T-helper 9 cell (primary cell): ENCODE results near the gene CABP2.
"Not testable (repeated sequence)": the region's sequence is repeated elsewhere in the genome, so short reads cannot be mapped to it uniquely, and the experiment has no call there.

Experiments used
- DNase-seq: peaks from one replicate; pipeline ENCODE4 v3.0.0-alpha.2; 2020

The CABP2 gene

DNA sequence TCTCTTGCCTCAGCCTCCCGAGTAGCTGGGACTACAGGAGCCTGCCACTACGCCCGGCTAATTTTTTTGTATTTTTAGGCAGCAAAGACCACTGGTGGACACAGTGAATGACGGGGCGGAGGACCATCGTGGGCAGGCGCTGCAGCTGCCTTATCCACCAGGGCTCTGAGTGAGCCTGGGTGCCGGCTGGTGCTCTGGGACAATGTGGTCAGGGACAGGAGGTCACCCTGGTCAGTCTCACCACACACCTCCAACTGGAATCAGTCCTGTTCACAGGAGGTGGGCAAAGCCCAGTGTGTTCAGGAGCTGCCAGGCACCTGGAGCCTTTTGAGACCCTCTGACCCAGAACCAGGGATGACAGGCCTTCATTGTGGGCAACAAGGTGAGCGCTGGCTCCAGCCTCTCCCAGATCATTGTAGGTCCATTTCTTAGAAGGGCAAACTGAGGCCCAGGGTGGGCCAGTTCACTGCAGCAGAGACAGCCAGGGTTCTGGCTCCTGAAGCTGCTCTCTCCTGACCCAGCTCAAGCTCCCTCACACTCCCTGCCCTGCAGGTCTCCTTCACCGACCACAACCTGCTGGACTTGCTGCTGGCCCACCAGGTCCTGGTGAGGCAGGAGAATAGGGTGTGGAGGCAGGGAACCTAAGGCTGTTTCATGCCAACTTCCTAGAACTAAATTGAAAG, 15.7 kb upstream of the CABP2 start:
- DNase-seq: no peak

DNA sequence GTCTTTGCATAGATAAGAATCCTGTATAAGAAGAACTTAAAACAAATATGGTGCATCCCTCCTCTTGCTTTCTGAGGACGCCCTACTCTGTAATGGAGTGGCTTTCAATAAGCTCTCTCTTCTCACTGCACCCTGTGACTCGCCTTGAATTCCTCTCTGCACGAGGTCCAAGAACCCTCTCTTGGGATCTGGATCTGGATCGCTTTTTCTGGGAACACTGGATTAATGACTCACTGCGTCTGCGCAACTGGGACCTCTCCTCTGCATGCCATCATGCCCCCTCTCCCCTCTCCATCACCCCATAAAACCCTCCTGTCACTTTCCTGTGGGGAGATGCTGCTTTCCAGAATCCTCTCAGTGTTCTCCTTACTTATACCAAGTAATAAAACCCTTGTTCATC, 15.1 kb upstream of the CABP2 start:
- DNase-seq: no peak

DNA sequence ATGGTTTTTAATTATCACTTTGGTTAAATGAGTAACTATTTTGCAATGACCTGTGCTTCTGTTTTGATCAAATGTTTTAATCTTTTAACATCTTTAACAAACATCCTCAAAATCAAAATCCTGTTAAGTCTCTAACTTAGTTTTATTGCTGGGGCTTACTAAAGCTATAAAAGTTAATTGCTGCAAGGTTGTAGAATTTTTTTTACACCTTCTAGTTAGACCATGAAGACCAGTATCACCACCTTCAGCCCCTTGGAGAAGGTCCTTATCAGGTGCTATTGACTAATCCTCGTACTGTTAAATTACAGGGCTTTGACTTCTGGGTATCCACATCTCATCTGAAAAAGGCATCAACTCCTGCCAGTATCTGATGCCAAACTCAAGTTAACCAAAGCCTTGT, 12.3 kb upstream of the CABP2 start:
- no peak for DNase-seq

DNA sequence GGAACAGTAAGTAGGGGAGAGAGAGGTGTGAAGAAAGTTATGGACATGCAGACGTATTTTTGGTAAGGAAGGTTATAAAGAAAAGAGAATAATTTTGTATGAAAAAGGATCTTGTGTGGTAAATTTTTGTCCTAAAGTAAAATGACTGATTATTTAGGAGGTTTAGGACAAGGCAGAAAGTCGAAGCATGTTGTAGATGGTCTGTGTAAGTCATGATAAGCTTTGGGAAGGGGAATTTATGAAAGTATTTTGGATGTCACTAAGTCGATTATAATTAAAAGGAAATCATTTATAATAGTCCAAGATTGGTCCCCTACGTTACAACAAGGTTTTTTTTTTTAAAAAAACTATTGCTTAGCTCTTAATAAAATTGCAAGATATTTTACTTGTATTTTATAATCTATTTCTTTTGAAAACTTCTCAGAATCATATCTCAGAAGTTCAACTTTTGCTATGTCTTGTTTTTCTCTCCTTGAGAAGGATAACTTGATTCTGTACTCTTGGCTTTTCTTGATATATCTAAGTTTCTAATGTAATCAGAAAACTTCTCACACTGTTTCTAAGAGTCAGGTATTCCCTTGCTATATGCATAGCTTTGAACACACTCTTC, 10.9 kb upstream of the CABP2 start:
- no peak for DNase-seq

DNA sequence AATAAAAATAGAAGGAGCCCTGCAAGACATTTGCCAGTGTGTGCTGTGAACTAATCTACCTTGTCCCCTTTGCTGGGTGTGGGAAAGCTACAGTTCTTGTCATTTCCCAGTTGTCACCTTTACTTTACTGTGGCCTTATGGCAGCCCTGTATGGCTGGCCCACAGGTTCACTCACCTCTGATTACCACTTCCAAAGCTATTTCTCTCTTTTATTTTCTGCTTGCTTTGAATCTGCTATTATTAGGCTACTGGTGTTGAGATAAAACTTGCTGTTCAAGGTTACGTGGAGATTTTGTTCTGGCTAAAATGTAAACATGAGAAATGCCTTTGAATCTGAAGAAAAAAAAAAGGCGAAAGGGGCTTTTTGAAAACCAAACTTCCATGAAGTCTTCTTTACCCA, 9.6 kb upstream of the CABP2 start:
- no peak for DNase-seq

DNA sequence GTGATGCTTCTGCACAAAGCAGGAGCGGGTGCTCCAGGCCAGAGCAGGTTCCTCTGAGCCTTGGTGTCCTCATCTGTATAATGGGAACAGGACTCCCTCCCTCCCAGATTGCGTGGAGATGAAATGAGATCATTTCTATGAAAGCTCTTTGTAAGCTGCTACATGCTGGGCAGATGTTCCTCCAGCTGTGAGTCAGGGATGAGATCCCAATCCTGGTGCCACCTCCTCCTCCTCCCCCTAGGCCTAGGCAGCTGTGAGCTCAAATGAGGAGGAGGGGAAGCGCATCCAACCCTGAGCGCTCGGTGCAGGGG, 7.0 kb upstream of the CABP2 start:
- no peak for DNase-seq

DNA sequence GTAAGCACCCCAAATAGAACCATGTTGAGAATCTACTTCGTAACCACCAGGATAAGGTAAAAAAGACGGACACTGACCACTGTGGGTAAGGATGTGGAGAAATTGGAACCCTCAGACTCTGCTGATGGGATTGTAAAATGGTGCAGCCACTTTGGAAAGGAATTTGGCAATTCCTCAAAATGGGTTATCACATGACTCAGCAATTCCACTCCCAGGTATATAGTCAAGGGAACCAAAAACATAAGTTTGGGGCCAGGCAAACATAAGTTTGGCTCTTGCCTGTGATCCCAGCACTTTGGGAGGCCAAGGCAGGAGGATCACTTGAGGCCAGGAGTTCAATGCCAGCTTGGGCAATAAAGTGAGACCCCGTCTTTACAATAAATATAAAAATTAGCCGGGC, 5.1 kb upstream of the CABP2 start:
- no peak for DNase-seq

DNA sequence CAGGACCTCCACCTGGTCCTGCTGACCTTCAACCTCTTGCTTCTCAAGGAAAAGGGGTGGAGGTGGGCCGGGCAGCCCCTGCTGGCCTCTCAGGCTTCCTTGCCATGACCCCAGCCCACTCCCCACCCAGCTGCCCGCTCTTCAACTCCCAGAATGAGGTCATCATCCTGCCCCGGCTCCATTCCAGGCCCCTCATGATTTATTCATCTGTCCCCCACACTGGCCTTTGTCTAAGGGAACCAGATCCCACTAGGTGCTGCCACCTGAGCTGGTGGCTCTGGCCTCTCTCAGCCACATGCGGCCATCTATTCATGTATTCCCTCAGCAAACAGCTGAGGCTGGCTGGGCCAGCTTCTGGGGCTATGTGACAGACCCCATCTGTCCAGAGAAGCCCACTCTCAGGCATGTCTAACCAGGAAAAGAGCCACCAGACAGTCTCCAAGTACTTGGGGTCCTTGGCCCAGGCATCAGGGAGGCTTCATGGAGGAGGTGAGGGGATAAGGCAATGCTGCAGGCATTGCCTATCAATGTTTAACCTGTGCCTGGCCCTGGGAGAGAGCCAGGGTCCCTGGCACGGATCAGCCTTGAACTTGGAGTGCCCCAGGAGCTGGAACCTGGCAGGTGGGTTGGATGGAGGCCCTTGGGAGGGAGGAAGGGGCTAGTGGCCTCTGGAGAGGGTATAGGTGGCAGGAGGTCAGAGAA, 2.2 kb upstream of the CABP2 start:
- no peak for DNase-seq

DNA sequence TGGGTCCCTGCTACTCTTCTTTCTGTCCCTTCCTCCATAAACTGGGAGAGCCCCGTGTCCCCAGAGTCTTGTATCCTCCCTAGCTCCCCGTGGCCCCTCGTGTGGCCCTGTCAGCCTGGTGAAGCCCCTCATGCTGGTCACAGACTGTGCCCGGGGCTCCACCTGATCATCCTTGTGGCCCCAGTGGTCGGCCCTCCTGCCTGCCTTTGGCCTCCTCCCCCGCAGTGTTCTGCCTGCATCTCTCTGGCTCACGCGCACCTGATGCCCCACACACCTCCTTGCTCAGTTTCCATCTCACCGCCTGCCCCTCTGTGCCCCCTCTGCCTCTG, 1.2 kb upstream of the CABP2 start:
- DNase-seq: no peak

DNA sequence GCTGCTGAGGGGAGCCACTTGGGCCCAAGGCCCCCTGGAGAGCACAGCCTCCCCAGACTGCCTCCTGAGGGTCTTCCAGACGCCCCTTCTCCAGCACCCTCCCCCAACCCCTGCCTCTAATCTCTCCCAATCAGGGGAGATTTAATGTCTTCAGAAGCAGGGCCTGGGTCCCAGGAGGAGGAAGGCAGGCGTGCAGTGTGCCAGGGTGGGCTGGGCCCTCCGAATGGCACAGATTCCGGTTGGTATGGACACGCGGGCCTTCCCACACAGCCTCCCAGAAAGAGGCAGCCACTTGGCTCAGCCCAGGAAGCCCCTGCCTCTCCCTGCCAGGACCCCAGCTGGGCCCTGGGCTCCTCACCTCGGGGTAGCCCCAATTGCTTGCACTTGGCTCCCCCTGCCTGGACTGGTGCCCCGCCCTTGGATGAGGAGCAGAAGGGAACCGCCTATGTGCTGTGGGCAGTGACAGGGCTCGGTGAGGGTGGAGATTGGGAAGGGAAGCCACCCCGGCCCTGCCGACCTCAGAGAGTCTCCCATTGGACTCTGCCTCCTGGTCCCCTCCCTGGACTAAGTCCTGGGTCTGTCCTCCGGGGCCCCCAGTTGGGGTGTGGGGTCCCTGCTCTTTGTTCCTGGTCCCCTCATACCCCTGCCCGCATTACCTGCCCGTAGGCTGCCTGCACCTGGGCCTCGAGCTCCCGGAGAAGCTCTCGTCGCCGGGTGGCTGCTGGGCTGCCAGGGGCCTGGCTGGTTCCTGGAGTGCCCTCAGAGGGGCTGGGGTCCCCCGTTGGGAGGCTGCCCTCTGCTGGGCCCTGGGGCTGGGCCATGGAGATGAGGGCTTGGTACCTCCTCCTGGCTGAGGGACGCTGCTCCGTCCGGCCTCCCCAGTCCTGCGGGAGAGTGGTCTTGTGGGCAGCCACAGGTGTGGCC, 572 bp upstream of the CABP2 start:
- DNase-seq: no peak

DNA sequence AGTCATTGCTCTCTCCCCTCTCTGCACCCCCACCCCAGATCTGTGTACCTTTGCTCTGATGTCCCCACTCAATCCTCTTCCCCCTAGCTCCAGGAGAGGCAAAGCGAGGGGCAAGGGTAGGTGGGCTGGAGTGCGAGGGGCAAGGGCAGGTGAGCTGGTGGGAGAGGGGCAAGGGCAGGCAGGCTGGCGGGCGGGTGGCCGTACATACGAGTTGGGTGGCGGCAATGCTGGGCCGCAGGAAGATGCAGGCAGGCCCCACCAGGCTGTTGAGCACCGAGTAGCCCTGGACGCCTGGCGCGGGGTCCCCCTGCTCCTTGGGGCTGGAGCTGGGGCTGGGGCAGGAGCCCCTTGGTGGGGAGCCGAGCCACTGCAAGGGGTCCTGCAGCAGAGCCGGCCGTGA, 908 bp downstream of the CABP2 start:
- no peak for DNase-seq

DNA sequence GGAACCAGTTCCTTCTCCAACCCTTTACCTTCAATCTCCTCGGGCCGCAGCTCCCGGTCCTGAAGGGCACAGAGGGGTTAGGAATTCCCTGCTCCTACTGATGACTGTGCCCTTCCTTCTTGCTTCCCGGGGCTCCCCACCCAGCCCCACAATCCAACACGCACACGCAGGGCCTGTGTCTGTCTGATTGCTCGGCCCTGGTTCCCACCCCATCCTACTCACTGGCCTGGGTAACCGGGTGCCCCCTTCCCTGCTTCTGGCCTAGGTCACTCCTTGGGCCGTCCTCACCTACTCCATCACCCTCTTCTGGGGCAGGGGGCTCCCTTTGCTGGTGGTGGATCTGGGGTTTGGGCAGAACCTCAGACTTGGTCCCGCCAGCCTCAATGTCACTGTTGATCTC, 1.3 kb downstream of the CABP2 start:
- no peak for DNase-seq

DNA sequence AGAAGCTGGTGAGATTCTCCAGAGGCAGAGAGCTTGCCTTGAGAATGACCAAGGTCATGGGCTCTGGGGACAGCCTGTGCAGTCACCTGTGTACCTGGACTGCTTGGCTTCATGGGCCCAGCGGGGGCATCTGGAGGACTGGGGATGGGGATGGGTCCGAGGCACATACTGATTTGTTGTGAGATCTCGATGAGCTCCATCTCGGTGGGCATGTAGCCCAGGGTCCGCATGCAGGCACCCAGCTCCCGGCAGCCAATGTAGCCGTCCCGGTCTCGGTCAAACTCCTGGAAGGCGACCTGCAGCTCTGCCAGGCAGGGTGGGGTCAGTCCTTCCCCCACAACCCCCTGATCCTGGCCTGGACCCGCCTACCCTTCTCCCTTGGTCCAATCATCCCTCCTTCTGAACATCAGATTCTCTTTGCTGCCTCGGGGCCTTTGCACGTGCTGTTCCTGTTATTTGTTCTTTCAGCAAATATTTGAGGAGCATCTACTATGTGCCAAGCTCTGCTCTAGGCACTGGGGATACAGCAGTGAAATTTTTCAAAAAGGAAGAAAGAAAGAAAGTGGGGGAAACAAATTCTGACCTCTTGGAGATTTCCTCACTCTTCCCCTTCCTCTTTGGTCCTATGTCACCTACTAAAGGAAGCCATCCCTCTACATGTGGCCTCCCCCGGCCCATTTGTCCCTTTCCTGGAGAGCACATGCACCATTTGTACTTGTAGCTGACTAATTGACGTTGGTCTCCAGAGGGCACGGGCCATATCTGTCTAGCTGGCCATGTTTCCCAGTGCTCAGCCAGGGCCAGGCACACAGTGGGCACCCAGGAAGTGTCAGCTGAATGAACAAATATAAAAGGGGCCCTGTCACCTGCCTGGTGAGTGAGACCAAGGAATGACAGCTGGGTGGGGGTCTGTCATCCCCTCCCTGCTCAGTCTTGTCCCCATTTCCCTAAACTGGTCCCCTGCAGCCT, 2.1 kb downstream of the CABP2 start:
- no peak for DNase-seq

DNA sequence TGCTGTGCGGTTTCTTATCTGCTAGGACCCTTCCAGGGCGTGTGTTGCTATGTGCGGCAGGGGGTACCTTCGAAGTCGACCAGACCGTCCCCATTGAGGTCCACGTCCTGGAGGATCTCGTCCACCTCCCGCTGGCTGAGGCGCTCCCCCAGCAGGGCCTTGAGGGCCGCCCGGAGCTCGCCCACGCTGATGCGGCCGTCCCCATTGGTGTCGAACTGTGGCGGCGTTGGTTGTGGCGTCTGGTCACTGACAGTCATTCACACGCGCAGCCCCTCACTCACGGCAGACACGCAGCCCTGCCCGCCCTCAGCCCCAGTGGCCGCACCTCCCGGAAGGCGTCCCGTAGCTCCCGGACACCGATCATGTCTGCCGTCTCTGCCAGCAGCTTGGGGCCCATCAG, 3.5 kb downstream of the CABP2 start:
- no peak for DNase-seq

DNA sequence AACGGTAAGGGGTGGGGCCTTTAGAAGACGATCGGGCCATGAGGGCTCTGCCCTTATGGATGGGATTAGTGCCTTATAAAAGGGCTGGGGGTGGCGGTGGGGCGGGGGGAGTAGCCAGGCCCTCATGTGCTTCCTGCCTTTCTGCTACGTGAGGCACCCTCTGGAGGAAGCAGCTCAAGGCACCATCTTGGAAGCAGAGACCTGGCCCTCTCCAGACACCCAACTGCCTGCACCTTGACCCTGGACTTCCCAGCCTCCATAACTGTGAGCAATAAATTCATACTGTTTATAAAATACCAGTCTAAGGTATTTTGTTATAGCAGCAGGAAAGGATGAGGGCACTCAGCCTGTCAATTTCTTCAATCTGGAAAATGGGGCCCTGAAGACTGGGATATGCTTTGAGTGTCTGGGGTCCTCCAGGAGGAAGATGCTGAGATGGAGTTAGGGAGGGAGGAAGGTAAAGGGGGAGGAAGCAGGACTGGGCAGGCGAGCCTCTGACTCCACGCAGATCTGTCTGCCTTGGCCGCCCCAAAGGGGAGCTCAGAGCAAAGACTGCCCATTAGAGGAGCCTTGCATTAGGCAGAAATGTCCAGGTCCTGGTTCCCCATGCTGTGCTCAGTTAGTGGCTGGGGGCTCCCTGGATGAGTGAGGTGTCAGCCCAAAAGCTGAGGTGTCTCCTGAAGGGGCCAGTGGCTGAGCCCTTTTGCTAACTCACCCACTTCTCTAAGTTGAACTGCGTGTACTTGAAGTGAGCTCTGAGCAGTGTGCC, 5.3 kb downstream of the CABP2 start:
- no peak for DNase-seq

DNA sequence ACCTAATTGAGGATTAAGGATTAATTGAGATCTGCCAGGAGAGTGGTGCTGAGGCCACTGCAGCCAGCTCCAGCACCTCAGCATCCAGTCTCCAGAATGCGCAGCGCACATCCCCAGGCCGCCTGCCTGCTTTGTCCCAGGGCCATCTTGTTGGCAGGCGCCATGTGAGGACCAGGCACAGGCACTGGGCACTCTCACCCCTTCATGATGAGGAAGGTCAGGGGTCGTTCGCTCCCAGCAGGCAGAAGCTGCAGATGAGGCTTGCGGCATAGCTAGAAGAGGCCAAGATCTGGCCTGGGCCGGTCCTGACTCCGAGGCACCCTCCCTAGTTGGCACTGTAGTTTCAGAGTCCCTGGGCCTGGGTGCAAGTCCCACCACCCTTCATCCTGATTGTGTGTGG, 6.4 kb downstream of the CABP2 start:
- DNase-seq: no peak

DNA sequence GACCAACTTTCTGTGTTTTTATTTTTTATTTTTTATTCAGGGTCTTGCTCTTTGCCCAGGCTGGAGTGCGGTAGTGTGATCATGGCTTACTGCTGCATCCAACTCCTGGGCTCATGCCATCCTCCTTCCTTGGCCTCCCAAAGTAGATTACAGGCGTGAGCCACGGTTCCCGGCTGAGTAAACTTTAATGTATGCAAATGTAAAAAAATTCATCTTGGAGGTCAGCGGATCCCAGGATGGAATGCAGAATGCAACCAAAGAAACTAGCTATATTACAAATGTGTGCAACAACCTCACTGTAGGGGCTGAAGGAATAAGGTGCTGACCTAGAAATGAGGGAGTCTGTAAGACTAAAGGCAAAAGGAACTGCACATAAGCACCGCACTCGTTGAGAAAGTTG, 9.1 kb downstream of the CABP2 start:
- no peak for DNase-seq

DNA sequence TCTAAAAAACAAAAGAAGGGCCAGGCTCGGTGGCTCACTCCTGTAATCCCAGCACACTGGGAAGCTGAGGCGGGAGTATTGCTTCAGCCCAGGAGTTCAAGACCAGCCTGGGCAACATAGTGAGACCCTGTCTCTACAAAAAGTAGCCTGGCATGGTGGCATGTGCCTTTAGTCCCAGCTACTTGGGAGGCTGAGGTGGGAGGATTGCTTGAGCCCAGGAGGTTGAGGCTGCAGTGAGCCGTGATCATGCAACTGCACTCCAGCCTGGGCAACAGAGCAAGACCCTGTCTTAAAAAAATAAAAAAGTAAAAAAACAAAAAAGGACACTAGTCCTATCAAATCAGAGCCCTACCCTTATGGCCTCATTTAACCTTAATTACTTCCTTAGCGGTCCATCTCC, 11.7 kb downstream of the CABP2 start:
- DNase-seq: not testable (repeated sequence)

DNA sequence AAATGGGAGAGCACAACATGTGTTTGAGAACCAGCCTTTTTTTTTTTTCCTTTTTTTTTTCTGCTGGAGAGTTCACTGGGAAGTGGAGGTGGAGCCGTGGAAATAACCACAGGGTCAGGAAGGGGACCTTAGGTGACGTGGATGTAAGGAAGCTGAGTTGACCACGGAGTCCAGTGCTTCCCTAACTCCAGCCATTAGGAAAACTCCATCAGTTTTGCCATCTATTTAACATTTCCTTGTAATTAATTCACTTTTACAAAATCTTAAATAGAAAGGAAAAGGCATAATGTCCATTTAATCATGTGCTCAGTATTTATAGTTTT, 13.3 kb downstream of the CABP2 start:
- DNase-seq: no peak

DNA sequence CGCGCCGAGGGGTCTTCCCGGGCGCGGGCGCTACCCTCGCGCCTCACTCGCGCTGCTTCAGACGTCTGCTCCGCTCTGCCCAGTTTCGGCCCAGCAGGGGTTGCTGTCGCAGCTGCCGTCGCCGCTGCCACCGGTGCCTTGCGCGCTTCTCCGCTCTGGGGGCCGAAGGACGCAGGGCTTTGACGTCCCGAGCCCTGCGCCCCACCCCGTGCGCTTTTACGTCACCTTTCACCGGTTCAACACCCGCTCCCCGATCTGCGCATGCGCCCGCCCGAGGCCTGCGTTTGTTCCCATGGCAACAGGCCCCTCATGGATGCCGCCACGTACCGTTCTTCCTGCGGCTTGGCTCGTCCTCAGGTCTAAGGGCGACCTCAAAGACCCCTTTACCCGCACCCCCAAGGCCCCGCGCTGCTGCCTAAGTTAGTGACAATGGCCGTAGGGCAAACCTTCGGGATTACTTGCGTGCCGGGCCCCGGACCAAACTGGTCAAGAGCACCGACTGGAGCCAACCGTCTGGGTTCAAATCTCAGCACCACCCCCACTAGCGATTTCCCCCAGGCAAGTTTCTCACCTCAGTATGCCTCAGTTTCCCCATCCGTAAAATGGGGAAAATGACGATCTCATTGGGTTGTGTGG, 14.6 kb downstream of the CABP2 start:
- peak; percentile 100 for DNase-seq

DNA sequence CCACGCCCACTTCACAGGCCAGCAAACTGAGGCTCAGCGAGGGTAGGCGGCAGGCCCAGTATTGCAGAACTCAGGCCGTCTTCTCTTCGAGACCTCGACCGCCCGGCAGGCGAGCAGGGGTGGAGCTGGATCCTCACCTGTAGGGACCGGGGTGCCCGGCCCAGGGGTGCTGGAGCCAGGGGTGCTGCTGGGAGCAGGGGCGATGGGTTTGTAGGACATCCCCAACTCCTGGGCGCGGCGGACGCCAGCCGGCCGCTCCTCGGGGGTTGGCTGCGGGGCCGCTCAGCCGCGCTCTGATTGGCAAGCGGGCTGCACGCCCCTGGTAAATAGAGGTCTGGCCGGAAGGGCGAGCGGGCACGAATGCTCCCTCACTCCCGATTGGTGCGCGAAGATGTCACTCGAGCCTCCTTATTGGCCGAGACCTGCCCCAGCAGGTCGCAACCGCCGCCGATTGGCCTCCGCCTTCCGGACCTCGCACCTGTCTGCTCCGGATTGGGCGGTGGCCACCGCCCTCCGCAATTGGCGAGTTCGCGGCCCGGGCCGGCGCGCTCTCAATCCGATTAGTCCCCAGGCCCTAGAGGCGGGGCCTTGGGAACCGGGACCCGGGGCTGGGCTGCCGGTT, 15.3 kb downstream of the CABP2 start, which contains the start of gene CDK2AP2:
CDK2AP2 (minus strand) TSS at position 299 of the 622 bp plus-strand sequence; CDS start at position 219, 80 bp downstream.
- DNase-seq: peak; percentile 94
